NCI-H146 treated with DMSO at 0.1 percent for 48 hours (cell line): Measurements from ENCODE around the gene NUDT4.

Source experiments
- DNase-seq: peaks from one replicate; lab custom pipeline; 2025; ENCODE audit not compliant: unreplicated experiment; lab: John Stamatoyannopoulos, UW

NUDT4 gene

GRCh38 chr12:93377252-93378195 is at the start of gene NUDT4:
NUDT4 (plus strand) TSS chr12:93377925; CDS start chr12:93378323, 398 bp downstream.
- peak; percentile 79 for DNase-seq

- DNase-seq: no peak
Observed at GRCh38 chr12:93333054-93333453, 44.7 kb upstream of the NUDT4 start.

DNA sequence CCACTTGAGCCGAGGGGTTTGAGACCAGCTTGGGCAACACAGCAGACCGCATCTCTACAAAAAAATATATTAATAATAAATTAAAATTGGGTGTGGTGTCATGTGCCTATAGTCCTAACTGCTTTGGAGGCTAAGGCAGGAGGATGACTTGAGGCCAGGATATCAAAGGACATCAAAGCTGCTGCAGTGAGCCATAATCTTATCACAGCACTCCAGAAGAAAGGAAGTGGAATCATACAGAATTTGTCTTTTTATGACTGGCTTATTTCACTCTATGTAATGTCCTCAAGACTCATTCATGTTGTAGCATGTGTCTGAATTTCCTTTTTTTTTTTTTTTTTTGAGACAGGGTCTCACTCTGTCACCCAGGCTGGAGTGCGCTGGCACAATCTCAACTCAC is 43.9 kb upstream of the NUDT4 start:
- no peak for DNase-seq

DNA sequence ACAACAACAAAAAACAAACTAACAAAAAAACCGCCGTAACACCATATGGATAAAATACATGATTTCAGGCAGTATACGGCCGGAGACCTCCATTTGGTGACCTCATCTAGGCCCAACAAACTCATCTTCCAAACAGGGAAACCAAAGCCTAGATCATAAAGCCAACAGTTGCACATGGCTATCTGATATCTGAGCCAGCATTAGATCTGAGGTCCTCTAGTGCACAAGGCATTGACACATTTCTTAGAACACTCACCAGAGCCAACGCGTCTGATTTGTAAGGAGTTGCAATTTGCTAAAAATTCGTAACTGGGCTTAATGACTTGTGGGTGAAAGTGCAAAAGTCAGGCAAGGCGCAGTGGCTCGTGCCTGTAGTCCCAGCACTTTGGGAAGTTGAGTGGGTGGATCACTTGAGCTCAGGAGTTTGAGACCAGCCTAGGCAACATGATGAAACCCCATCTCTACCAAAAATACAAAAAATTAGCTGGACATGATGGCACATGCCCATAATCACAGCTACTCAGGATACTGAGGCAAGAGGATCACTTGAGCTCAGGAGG is 42.0 kb upstream of the NUDT4 start:
- no peak for DNase-seq

DNA sequence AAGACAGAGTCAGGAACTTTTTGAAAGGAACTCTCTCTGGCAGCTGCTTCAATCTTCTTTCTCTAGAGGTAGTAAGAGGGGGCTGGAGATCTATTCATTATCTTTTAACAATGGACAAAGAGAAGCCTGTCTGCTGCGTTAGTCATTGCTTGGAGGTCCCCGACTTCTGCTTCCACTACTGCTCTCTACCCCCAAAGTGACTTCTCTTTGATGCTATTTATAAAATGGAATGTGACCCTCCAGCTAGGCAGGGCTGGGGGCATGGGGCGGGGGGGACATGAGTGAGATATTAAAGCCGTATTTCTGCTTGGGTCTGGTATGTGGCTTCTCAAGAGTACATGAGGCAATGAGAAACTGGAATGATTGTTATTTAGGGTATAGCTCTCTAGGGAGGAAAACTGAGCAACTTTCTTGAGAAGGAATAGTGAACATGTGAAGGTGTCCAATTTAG is 41.4 kb upstream of the NUDT4 start:
- no peak for DNase-seq

DNA sequence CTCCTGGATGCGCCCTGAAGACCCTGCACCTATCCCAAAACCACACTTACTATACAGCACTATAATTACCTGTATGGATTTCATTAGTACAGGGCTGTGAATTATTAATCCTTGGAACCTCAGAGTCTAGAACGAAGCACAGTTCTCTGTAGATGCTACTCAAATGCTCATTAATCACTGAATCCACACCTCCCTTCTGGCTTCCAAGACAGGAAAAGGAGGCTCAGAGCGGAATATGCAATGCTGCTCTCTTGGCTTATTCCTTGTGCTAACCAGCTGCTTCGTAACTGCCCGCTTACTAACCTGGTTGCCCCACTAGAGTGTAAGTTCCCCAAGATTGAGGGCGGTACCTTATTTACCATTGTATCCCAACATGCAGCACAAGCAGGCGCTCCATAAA is 39.1 kb upstream of the NUDT4 start:
- DNase-seq: no peak

DNA sequence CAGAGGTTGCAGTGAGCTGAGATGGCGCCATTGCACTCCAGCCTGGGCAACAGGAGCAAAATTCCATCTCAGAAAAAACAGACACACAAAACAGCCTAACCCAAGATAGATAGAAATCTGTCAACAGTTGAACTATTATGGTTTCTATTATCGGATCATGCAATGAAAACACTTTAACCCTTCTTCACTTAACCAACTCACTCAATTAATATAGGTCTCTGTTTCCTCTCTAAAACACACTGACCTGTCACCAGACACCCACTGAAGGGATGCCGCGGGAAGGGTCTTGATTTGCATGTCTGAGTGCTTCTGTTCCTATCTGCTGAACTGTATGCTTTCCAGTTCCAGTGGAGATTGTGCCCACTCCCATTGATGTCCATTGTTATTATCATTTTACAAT is 38.0 kb upstream of the NUDT4 start:
- DNase-seq: no peak

DNA sequence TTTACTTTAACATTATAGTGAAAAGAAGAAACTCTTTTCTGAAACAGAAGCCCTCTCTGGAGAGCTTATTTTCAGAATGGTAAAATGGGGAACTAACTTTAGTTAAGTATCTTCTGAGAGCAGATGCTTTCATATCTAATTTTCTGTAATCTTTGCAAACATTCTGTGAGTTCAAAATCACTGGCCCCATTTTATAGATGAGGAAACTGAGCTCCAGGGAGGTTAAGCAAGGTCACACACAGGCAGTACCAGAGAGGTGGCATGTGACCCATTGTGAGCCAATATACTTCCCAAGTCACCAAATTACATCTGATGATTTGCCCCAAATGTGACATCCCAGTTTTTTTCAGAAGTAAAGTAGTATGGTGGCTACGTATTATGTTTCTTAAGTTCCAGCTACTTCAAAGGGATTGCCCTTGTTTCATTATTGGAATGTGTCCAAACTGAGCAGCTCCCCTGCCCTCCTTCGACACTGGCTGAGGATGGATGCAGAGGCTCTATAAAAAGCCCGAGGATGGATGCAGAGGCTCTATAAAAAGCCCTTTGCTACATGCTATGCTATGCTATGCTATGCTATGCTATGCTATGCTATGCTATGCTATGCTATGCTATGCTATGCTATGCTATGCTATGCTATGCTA is 36.2 kb upstream of the NUDT4 start:
- DNase-seq: no peak

DNA sequence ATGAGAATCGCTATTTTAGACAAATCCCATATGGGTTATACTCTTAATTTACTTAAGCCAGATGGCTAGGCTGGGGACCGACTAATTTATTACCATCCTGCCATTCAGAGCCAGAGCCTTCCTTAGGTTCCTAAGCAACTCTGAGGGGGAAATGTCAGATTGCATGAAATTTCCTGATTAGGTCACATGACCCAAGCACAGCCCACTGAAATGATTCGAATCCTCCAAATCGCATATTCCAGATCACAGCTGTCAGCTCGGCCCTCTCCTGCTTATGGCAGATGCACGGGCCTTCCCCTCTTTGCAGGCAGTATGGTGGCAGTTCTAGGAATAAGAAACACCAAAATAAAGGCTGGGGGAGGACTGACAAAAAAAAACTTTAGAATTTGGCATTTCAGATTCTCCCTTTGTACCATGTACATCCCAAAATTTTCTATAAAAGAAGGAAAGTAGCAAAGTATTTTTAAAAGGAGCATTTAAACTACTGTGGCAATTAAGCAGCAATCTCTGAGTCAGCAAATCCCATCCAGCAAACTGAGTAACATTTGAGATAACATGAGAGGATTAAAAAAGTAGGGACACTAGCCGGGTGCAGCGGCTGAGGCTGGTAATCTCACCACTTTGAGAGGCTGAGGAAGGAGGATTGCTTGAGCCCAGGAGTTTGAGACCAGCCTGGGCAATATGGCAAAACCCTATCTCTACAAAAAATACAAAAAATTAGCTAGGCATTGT is 30.5 kb upstream of the NUDT4 start:
- DNase-seq: no peak

DNA sequence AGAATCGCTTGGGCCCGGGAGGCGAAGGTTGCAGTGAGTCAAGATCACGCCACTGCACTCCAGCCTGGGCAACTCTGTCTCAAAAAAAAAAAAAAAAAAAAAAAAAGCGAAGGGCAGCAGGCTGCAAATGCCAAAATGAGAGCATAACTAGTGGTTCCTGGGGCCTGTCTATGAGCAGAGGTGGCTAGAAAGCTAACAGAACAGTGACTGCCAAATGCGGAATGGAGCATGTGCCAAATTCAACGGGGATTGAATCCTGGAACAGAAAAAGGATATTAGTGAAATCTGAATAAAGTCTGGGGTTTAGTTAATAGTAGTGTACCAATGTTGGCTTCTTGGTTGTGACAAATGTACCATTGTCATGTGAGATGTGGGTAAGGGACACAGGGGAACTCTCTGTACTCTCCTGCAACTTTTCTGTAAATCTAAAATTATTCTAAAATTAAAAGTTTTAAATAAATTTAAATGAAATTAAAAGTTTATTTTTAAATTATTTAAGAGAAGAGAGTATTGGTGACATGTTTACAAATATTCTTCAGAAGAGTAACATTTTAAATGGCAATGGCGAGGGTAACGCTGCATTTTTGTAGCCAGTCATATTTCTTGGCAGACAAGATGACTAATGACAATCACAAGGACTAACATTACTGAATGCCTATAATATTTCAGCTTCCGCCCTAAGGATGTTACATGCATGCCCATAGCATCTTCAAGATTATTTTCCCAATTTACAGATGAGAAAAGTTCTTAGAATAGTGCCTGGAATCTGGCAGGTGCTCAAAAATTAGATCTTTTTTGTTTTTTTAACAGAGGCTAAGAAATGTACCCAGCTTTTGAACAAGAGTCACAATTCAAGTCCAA is 28.9 kb upstream of the NUDT4 start:
- DNase-seq: no peak

DNA sequence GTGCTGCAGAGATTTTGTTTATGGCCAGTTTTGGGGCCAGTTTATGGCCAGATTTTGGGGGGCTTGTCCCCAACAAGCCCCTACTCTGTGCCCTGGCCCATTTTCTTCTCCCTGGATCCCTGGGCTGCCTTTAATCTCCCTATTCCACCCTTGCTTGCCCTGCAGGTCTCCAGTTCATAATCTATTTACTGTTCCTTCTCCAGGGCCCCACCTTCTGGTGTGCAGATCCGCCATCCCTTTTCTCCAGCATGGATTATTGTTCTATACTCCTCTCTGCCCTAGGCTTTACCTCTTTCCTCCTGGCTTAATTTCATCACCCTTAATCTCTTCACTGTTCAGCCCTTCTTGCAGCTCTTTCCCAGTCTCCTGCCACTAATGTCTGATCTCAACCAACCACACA is 26.0 kb upstream of the NUDT4 start:
- no peak for DNase-seq

DNA sequence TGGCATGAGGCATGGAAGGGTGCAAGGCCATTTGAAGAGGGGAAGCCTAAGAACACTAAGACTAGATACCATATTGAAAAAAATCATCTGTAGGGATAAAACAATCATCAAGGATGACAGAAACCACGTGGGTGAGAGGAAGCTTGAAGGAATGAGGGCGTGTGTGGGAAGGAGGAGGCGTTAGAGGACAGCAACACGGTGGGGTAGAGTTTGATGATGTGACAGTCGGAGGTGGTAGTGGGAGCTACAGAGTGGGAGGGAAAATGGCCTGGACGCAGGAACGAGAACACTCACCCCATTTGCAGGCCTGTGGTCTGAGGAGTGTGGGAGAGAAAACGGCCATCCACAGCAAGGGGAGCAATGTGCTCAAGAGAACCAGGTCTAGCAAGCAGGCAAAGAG is 25.4 kb upstream of the NUDT4 start:
- no peak for DNase-seq

- no peak for DNase-seq
Observed at GRCh38 chr12:93356214-93356613, 21.5 kb upstream of the NUDT4 start.

DNA sequence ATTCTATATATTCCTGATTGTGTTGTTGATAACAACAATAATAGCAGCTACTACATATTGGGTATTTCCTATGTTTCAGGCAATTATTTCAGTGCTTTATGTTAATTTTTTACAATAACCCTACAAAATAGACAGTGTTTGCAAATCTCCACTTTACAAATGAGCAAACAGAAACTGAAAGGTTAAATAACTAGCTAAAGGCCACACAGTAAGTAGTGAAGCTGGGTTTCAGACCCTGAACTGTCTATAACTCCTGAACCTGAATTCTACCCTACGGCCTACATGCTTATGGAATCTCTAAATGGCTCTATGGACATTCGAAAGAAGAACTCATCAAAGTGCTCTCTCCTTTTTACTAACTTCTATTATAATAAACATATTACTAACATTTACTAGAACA is 19.7 kb upstream of the NUDT4 start:
- no peak for DNase-seq

DNA sequence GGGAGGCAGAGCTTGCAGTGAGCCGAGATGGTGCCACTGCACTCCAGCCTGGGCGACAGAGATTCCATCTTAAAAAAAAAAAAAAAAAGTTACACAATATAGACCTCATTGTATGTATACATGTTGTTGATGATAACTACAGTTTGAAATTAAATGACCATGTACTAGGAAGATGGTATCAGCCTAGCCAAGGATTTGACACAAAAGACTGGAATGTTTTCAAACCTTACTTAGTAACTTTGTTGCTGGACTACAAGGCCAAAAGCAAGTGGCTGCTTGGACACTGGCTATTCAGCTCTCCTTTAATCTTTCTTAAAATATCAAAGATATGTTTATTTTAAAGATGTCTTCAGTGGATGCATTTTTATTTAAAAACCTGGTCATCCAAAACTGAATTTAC is 18.9 kb upstream of the NUDT4 start:
- DNase-seq: no peak

GRCh38 chr12:93360688-93361087 is 17.0 kb upstream of the NUDT4 start:
- no peak for DNase-seq

- no peak for DNase-seq
Observed at GRCh38 chr12:93361151-93361919, 16.4 kb upstream of the NUDT4 start.

DNA sequence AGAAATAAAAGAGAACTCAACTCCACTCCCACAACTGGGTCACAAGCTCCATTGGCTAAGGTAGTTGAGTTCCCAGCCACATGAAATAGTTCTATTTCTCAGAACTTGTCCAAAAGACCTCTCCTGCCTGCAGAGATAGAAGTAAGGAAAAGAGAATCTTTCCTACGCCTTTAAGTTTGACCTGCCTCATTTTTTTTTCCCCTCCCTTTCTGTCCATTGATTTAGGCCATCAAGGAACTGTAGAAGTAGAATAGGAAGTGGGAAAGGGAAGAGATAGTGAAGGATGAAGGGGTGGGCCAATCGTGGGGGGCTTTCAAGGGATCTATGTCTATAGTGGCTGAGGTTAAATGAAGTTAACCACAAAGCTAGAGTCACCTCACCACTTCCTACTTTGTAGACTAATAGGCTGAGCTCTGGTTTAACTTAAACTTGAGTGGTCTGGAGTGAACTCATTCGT is 13.9 kb upstream of the NUDT4 start:
- no peak for DNase-seq

- no peak for DNase-seq
Observed at GRCh38 chr12:93365616-93366405, 11.9 kb upstream of the NUDT4 start.
